Gastrocnemius medialis (tissue), 4 donors: Measurements from ENCODE around the gene SUGCT.

ENCODE experiments used
- POLR2A ChIP-seq, 2 donors: fragments of 450-650 bp; IDR thresholded peaks; one replicate each; pipeline ENCODE4 v1.6.1; 2017; ENCODE audit warnings: antibody characterized with exemption in 2 of 2, mild to moderate bottlenecking in 2 of 2, moderate library complexity in 2 of 2
- TF ChIP-seq, protein P1 (sequence below), 5 experiments: fragments of 450-650 bp in 3 of 5; fragments of 200-600 bp in 2 of 5; sonication (generic) in 2 of 5; IDR thresholded peaks in 4 of 5; conservative IDR thresholded peaks in 1 of 5; 1 replicate in 4 of 5; 2 replicates in 1 of 5; pipeline ENCODE4 v1.5.1; 2016 to 2019; ENCODE audit warnings: antibody characterized with exemption in 5 of 5, mild to moderate bottlenecking in 3 of 5, moderate library complexity in 3 of 5

DNA sequence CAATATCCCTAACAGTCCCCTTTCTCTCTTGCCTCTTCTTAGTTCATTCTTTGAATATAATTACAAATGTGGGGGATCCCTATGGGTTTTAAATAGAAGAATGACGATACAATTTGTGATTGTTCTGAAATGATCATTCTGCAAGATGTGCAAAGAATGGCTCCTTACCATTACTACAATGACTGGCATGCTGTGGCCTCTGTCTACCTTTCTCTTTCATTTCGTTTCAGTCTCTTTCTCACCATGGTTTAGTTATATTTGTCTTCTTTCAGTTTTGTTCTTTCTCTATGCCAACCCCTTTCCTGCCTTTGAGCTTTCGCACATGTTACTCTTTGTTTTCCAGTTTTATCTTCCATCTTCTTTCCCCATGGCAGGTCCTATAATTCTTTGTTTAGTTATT lies 176.5 kb downstream of the SUGCT start:
- TF ChIP-seq, protein P1, sequence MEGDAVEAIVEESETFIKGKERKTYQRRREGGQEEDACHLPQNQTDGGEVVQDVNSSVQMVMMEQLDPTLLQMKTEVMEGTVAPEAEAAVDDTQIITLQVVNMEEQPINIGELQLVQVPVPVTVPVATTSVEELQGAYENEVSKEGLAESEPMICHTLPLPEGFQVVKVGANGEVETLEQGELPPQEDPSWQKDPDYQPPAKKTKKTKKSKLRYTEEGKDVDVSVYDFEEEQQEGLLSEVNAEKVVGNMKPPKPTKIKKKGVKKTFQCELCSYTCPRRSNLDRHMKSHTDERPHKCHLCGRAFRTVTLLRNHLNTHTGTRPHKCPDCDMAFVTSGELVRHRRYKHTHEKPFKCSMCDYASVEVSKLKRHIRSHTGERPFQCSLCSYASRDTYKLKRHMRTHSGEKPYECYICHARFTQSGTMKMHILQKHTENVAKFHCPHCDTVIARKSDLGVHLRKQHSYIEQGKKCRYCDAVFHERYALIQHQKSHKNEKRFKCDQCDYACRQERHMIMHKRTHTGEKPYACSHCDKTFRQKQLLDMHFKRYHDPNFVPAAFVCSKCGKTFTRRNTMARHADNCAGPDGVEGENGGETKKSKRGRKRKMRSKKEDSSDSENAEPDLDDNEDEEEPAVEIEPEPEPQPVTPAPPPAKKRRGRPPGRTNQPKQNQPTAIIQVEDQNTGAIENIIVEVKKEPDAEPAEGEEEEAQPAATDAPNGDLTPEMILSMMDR (IDR thresholded peaks at IDR 0.05 in 4 of 5, conservative IDR thresholded peaks at IDR 0.05 in 1 of 5) = no peak
- TF ChIP-seq POLR2A (IDR thresholded peaks at IDR 0.05) = no peak
